K562 (cell line): ENCODE measurements around the gene SLC7A6.

Experiments used
- CHD7 ChIP-seq: fragments of 200-600 bp; sonication (generic); IDR thresholded peaks from one replicate; pipeline ENCODE4 v1.6.1; 2012; ENCODE audit warnings: mild to moderate bottlenecking, low read depth, low read length, inconsistent platforms
- HMG20B ChIP-seq: fragments of 250-450 bp; sonication (Bioruptor Pico); IDR thresholded peaks from 2 replicates; pipeline ENCODE4 v1.5.0; 2021; ENCODE audit warnings: mild to moderate bottlenecking
- HNRNPUL1 ChIP-seq: fragments of 200-400 bp; formaldehyde crosslinking; IDR thresholded peaks from 2 replicates; pipeline ENCODE4 v1.6.1; 2017; ENCODE audit warnings: low read length
- LARP7 ChIP-seq: fragments of 450-650 bp; IDR thresholded peaks from 2 replicates; pipeline ENCODE4 v1.6.1; 2016
- MAX ChIP-seq: sonication (generic); formaldehyde crosslinking; IDR thresholded peaks from 2 replicates; pipeline ENCODE4 v1.9.0; 2022; ENCODE audit warnings: mild to moderate bottlenecking, missing genetic modification reagents
- MXI1 ChIP-seq: IDR thresholded peaks from 2 replicates; pipeline ENCODE4 v1.6.1; 2011; ENCODE audit warnings: low read depth, mild to moderate bottlenecking, improper control_type of control experiment, low read length
- RFX5 ChIP-seq: IDR thresholded peaks from 2 replicates; pipeline ENCODE4 v1.6.1; 2011; ENCODE audit warnings: low read depth, mild to moderate bottlenecking, improper control_type of control experiment, low read length
- SAFB2 ChIP-seq: fragments of 200-400 bp; formaldehyde crosslinking; IDR thresholded peaks from 2 replicates; pipeline ENCODE4 v1.6.1; 2018; ENCODE audit warnings: borderline replicate concordance, low read length, low read depth, moderate library complexity; ENCODE audit not compliant: severe bottlenecking
- TCFL5 ChIP-seq: fragments of 250-450 bp; sonication (Bioruptor Pico); conservative IDR thresholded peaks from 2 replicates; pipeline ENCODE4 v1.6.1; 2021; ENCODE audit warnings: mild to moderate bottlenecking, moderate library complexity, matching md5 sums
- YY1 ChIP-seq, 3 experiments: IDR thresholded peaks; 2 replicates each; pipeline ENCODE4 v1.6.1; 2011; ENCODE audit warnings: low read length in 2 of 3, mild to moderate bottlenecking in 2 of 3, moderate library complexity in 2 of 3, borderline replicate concordance in 1 of 3, control low read depth in 1 of 3, low read depth in 1 of 3; ENCODE audit not compliant: insufficient read depth in 3 of 3, insufficient replicate concordance in 2 of 3, control insufficient read depth in 1 of 3, insufficient read length in 1 of 3; ENCODE audit errors: extremely low read depth in 1 of 3
- ZNF274 ChIP-seq: IDR thresholded peaks from 2 replicates; pipeline ENCODE4 v1.6.1; 2011; ENCODE audit warnings: low read depth, mild to moderate bottlenecking, low read length, moderate library complexity, borderline replicate concordance
- ZNF695 ChIP-seq: fragments of 450-650 bp; formaldehyde crosslinking; IDR thresholded peaks from 2 replicates; pipeline ENCODE4 v1.4.0; 2020; ENCODE audit warnings: mild to moderate bottlenecking, moderate library complexity

- TF ChIP-seq LARP7 (no peak), SAFB2 (no peak), HNRNPUL1 (no peak), TCFL5 (CRISPR knock-in tag) (no peak), ZNF695 (no peak), ZNF274 (no peak), MAX (CRISPR knock-in tag) (no peak), YY1 (IDR thresholded peaks at IDR 0.05; ENCODE audit: borderline replicate concordance in 1 of 3, control insufficient read depth in 1 of 3, extremely low read depth in 1 of 3, insufficient read depth in 3 of 3, insufficient read length in 1 of 3, insufficient replicate concordance in 2 of 3, low read depth in 1 of 3, low read length in 2 of 3) (no peak), CHD7 (no peak), MXI1 (no peak), RFX5 (no peak), HMG20B (no peak)
Measured at GRCh38 chr16:68273896-68274295, 9.6 kb downstream of the SLC7A6 start.
